Measurements from ENCODE around the gene CCDC138.

DNA sequence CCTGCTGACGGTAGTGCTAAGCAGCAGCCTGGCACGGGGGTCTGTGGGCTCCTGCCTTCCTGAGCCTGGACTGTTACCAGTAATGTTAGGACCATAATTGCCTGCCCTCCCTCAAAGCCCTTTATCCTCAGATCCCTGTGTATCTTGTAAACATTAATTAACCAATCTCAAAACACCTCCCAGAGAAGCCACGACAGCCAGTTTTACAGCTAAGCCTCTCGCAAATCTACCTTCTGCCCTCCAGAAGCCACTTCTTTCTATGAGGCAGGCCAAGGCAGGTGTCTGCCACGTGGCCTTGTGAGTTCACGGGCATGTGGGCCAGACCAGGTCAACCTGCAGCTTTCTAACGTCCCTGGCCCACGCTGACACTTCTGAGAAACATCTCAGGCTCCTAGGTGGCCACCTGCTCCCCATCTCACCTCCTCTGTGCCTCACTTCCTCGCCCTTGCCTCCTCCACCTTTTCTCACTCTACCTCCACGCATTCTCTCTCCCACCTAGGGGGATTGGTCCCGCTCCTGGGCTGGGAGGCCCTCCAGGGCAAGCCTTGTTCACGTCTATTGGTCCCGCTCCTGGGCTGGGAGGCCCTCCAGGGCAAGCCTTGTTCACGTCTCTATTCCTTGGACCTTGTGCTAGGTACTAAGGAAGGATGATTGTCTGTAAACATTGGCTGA lies 138.1 kb downstream of the CCDC138 start:
- TF ChIP-seq, protein P1, sequence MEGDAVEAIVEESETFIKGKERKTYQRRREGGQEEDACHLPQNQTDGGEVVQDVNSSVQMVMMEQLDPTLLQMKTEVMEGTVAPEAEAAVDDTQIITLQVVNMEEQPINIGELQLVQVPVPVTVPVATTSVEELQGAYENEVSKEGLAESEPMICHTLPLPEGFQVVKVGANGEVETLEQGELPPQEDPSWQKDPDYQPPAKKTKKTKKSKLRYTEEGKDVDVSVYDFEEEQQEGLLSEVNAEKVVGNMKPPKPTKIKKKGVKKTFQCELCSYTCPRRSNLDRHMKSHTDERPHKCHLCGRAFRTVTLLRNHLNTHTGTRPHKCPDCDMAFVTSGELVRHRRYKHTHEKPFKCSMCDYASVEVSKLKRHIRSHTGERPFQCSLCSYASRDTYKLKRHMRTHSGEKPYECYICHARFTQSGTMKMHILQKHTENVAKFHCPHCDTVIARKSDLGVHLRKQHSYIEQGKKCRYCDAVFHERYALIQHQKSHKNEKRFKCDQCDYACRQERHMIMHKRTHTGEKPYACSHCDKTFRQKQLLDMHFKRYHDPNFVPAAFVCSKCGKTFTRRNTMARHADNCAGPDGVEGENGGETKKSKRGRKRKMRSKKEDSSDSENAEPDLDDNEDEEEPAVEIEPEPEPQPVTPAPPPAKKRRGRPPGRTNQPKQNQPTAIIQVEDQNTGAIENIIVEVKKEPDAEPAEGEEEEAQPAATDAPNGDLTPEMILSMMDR (IDR thresholded peaks at IDR 0.05), result no peak
- TF ChIP-seq SIN3A (IDR thresholded peaks at IDR 0.05; ENCODE audit: borderline replicate concordance, insufficient read depth, low read depth, low read length), result no peak
